Liver (tissue), 9 donors: ENCODE data around the gene FGFR3. TPM values are rescaled to one million over a fixed set of nuclear protein-coding genes. Genes with fewer than 3 reads are reported as not detected.

Experiments
- DNase-seq: peaks from one replicate; pipeline ENCODE4 v3.0.0-alpha.2; 2017; ENCODE audit warnings: low spot score
- H3K27ac ChIP-seq, 2 donors: one replicate each; pipeline ENCODE4 v1.7.0; 2013; ENCODE audit warnings: inconsistent platforms in 2 of 2, low read length in 2 of 2, control low read depth in 1 of 2, low read depth in 1 of 2, mild to moderate bottlenecking in 1 of 2
- H3K27me3 ChIP-seq, 4 donors: one replicate each; pipeline versions ENCODE4 v1.6.1 to v1.7.0; 2013; ENCODE audit warnings: low read length in 3 of 4, inconsistent platforms in 1 of 4, mild to moderate bottlenecking in 1 of 4, moderate library complexity in 1 of 4; ENCODE audit not compliant: control insufficient read depth in 4 of 4, insufficient read depth in 4 of 4
- H3K36me3 ChIP-seq, 4 donors: one replicate each; pipeline versions ENCODE4 v1.6.1 to v1.7.0; 2013; ENCODE audit warnings: low read length in 3 of 4, mild to moderate bottlenecking in 3 of 4, low read depth in 1 of 4, moderate library complexity in 1 of 4; ENCODE audit not compliant: control insufficient read depth in 4 of 4, insufficient read depth in 3 of 4
- H3K4me1 ChIP-seq, 4 donors: one replicate each; pipeline versions ENCODE4 v1.6.1 to v1.7.0; 2013; ENCODE audit warnings: low read length in 3 of 4, mild to moderate bottlenecking in 3 of 4, moderate library complexity in 1 of 4; ENCODE audit not compliant: control insufficient read depth in 4 of 4, insufficient read depth in 4 of 4
- H3K4me3 ChIP-seq, 3 donors: one replicate each; pipeline versions ENCODE4 v1.6.1 to v1.7.0; 2013; ENCODE audit warnings: low read length in 3 of 3, control low read depth in 1 of 3, low read depth in 1 of 3, mild to moderate bottlenecking in 1 of 3
- H3K9ac ChIP-seq, 2 donors: one replicate each; pipeline ENCODE4 v1.7.0; 2013; ENCODE audit warnings: low read length in 2 of 2, mild to moderate bottlenecking in 2 of 2, moderate library complexity in 2 of 2, control low read depth in 1 of 2, low read depth in 1 of 2
- H3K9me3 ChIP-seq, 4 donors: one replicate each; pipeline versions ENCODE4 v1.6.1 to v1.7.0; 2013; ENCODE audit warnings: low read length in 3 of 4; ENCODE audit not compliant: control insufficient read depth in 4 of 4
- EGR1 ChIP-seq, 2 donors: IDR thresholded peaks; 2 replicates each; pipeline ENCODE4 v1.6.1; 2016 to 2018; ENCODE audit warnings: antibody characterized with exemption in 2 of 2, low read depth in 2 of 2
- FOXA1 ChIP-seq: IDR thresholded peaks from 2 replicates; pipeline ENCODE4 v1.6.1; 2016; ENCODE audit warnings: antibody characterized with exemption
- FOXA2 ChIP-seq: IDR thresholded peaks from 2 replicates; pipeline ENCODE4 v1.6.1; 2016; ENCODE audit warnings: antibody characterized with exemption
- HNF4A ChIP-seq, 2 donors: conservative IDR thresholded peaks; 2 replicates each; pipeline ENCODE4 v1.6.1; 2016; ENCODE audit warnings: antibody characterized with exemption in 2 of 2, mild to moderate bottlenecking in 2 of 2
- HNF4G ChIP-seq: IDR thresholded peaks from 2 replicates; pipeline ENCODE4 v1.6.1; 2016; ENCODE audit warnings: antibody characterized with exemption
- JUND ChIP-seq, 2 donors: IDR thresholded peaks; 2 replicates each; pipeline ENCODE4 v1.6.1; 2016; ENCODE audit warnings: antibody characterized with exemption in 2 of 2
- RAD21 ChIP-seq, 2 donors: IDR thresholded peaks; 2 replicates each; pipeline ENCODE4 v1.6.1; 2016; ENCODE audit warnings: antibody characterized with exemption in 2 of 2, mild to moderate bottlenecking in 2 of 2
- RXRA ChIP-seq, 2 donors: IDR thresholded peaks; 2 replicates each; pipeline ENCODE4 v1.6.1; 2017 to 2018; ENCODE audit warnings: antibody characterized with exemption in 2 of 2, mild to moderate bottlenecking in 1 of 2
- SP1 ChIP-seq: IDR thresholded peaks from 2 replicates; pipeline ENCODE4 v1.6.1; 2018; ENCODE audit warnings: antibody characterized with exemption, mild to moderate bottlenecking
- YY1 ChIP-seq: IDR thresholded peaks from 2 replicates; pipeline ENCODE4 v1.6.1; 2016; ENCODE audit warnings: antibody characterized with exemption, mild to moderate bottlenecking
- WGBS: extraction: QIAGEN DNeasy Blood & Tissue Kit; methylation state at CpG from one replicate; pipeline ENCODE4 v1.1.7; 2013; 5-methylcytosine and 5-hydroxymethylcytosine counted together
- polyA plus RNA-seq, 2 donors: library from polyadenylated mRNA; stranded (reverse) in 1 of 2; unstranded in 1 of 2; fragments of 200-250 nt in 1 of 2; fragments of >200 nt in 1 of 2; fragmentation: Nextera tagmentation in 1 of 2; extraction: Ambion mirVana in 1 of 2; gene quantifications; one replicate each; pipeline versions ENCODE4 v1.2.1 to v1.2.3, GENCODE V29; 2013 to 2015
- total RNA-seq, 2 donors: library from RNA; depleted of rRNA; stranded (reverse); fragments of >200 nt; gene quantifications; one replicate each; pipeline ENCODE4 v1.2.3, GENCODE V29; 2014
- TF ChIP-seq, protein P1 (sequence below): IDR thresholded peaks from 2 replicates; pipeline ENCODE4 v1.6.1; 2016; ENCODE audit warnings: antibody characterized with exemption
- TF ChIP-seq, protein P2 (sequence below): IDR thresholded peaks from 2 replicates; pipeline ENCODE4 v1.6.1; 2016; ENCODE audit warnings: antibody characterized with exemption, mild to moderate bottlenecking
- TF ChIP-seq, protein P3 (sequence below): IDR thresholded peaks from 2 replicates; pipeline ENCODE4 v1.6.1; 2016; ENCODE audit warnings: antibody characterized with exemption
- donor health status: healthy.
- donor health status: healthy.
- donor health status: healthy.
- donor health status: healthy.
- donor health status: healthy.

FGFR3 gene
- total and polyA plus RNA-seq, 4 donors, result 5.6 to 40.0 (median 29.1) TPM

DNA sequence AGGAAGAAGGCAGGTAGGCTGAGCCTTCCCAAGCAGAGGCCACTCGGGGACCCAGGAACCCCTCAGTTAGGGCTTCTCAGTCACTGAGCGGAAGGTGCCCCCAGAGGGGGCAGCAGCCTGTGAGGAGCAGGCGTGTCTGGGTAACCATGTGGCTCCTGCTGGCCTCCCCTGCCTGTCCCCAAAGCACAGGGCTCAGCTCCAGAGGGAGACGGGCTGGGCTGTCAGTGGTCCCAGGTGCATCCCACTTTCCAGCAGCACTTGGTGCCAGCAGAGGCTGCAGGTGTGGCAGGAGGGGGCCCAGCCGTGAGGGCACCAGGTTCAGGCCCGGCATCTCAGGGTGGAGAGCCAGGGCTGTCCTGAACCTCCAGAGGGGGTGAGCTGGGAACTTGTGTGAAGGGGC, 49.1 kb upstream of the FGFR3 start:
- Histone ChIP-seq H3K4me1 (peaks cover 11 to 30% (median 19%) of the 10 kb centered on the region in 4 donors), H3K36me3 (peaks cover 0 to 3% (median 1%) of the 10 kb centered on the region in 4 donors), H3K27me3 (no peaks in the 10 kb centered on the region), H3K4me3 (no peak overlapping the region), H3K9me3 (no peaks in the 10 kb centered on the region), H3K9ac (no peak overlapping the region), H3K27ac (peak overlapping the region in 1 of 2 donors; percentile 71)
- DNase-seq, result no peak
- WGBS, result 87% methylated on average over 6 of the region's 6 CpGs
- no peak for TF ChIP-seq YY1

DNA sequence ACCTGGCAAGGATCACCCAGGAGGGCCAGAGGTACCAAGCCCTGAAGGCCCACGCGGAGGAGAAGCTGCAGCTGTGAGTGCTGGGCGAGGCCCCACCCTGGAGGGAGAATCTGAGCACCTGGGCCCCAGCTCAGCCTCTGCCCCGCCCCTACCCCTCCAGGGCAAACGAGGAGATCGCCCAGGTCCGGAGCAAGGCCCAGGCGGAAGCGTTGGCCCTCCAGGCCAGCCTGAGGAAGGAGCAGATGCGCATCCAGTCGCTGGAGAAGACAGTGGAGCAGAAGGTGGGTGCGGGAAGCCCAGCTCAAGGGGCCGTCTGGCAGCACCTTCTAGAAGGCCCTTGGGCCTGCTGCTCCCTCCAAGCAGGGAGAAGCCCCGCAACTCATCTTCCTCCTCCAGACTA, 48.5 kb upstream of the FGFR3 start:
- WGBS, result 83% methylated on average over 14 of the region's 14 CpGs
- DNase-seq, result no peak
- Histone ChIP-seq H3K9ac (no peak overlapping the region), H3K4me3 (no peak overlapping the region), H3K4me1 (peaks cover 11 to 30% (median 19%) of the 10 kb centered on the region in 4 donors), H3K27ac (peak overlapping the region; percentile 71 to 72), H3K9me3 (no peaks in the 10 kb centered on the region), H3K27me3 (no peaks in the 10 kb centered on the region), H3K36me3 (peaks cover 0 to 2% (median 0%) of the 10 kb centered on the region in 4 donors)
- TF ChIP-seq FOXA1, result no peak
- no peak for TF ChIP-seq YY1
- TF ChIP-seq RXRA (IDR thresholded peaks at IDR 0.05), result no peak
- TF ChIP-seq, protein P1, sequence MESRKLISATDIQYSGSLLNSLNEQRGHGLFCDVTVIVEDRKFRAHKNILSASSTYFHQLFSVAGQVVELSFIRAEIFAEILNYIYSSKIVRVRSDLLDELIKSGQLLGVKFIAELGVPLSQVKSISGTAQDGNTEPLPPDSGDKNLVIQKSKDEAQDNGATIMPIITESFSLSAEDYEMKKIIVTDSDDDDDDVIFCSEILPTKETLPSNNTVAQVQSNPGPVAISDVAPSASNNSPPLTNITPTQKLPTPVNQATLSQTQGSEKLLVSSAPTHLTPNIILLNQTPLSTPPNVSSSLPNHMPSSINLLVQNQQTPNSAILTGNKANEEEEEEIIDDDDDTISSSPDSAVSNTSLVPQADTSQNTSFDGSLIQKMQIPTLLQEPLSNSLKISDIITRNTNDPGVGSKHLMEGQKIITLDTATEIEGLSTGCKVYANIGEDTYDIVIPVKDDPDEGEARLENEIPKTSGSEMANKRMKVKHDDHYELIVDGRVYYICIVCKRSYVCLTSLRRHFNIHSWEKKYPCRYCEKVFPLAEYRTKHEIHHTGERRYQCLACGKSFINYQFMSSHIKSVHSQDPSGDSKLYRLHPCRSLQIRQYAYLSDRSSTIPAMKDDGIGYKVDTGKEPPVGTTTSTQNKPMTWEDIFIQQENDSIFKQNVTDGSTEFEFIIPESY, result no peak

DNA sequence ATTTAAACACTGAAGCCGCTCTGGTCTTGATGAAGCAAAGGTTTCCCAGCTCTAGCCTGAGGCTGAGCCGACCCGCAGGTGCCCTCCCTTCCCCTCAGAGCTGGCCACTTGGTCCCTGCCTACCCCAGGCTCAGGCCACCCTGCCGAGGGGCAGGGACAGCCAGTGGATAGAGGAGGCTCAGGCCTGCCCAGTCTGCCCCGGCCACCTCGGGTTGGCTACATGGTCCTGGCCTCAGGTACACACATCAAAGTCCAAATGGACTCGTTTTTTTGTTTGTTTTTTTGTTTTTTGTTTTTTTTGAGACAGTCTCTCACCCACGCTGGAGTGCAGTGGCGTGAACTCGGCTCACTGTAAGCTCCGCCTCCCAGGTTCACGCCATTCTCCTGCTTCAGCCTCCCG, 47.9 kb upstream of the FGFR3 start:
- DNase-seq, result no peak
- Histone ChIP-seq H3K27ac (peak overlapping the region; percentile 71 to 72), H3K4me3 (no peak overlapping the region), H3K4me1 (peaks cover 11 to 30% (median 19%) of the 10 kb centered on the region in 4 donors), H3K36me3 (peaks cover 0 to 2% (median 0%) of the 10 kb centered on the region in 4 donors), H3K27me3 (no peaks in the 10 kb centered on the region), H3K9ac (peak overlapping the region in 1 of 2 donors; percentile 58), H3K9me3 (no peaks in the 10 kb centered on the region)
- WGBS, result 38% methylated on average over 13 of the region's 13 CpGs
- peak; percentile 67 for TF ChIP-seq YY1
- TF ChIP-seq, protein P1, result no peak
- TF ChIP-seq, protein P2, sequence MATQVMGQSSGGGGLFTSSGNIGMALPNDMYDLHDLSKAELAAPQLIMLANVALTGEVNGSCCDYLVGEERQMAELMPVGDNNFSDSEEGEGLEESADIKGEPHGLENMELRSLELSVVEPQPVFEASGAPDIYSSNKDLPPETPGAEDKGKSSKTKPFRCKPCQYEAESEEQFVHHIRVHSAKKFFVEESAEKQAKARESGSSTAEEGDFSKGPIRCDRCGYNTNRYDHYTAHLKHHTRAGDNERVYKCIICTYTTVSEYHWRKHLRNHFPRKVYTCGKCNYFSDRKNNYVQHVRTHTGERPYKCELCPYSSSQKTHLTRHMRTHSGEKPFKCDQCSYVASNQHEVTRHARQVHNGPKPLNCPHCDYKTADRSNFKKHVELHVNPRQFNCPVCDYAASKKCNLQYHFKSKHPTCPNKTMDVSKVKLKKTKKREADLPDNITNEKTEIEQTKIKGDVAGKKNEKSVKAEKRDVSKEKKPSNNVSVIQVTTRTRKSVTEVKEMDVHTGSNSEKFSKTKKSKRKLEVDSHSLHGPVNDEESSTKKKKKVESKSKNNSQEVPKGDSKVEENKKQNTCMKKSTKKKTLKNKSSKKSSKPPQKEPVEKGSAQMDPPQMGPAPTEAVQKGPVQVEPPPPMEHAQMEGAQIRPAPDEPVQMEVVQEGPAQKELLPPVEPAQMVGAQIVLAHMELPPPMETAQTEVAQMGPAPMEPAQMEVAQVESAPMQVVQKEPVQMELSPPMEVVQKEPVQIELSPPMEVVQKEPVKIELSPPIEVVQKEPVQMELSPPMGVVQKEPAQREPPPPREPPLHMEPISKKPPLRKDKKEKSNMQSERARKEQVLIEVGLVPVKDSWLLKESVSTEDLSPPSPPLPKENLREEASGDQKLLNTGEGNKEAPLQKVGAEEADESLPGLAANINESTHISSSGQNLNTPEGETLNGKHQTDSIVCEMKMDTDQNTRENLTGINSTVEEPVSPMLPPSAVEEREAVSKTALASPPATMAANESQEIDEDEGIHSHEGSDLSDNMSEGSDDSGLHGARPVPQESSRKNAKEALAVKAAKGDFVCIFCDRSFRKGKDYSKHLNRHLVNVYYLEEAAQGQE, result peak; percentile 85
- TF ChIP-seq SP1, result peak; percentile 92
- TF ChIP-seq, protein P3, sequence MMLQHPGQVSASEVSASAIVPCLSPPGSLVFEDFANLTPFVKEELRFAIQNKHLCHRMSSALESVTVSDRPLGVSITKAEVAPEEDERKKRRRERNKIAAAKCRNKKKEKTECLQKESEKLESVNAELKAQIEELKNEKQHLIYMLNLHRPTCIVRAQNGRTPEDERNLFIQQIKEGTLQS, result no peak
- peak; percentile 76 to 86 for TF ChIP-seq RXRA (IDR thresholded peaks at IDR 0.05)
- peak in 1 of 2 donors; percentile 63 for TF ChIP-seq EGR1 (IDR thresholded peaks at IDR 0.05; ENCODE audit: low read depth in 2 of 2)
- TF ChIP-seq FOXA1, result peak; percentile 20
- TF ChIP-seq HNF4A (conservative IDR thresholded peaks at IDR 0.05), result peak; percentile 96 to 98
- no peak for TF ChIP-seq JUND (IDR thresholded peaks at IDR 0.05)
- TF ChIP-seq RAD21 (IDR thresholded peaks at IDR 0.05), result no peak
- TF ChIP-seq FOXA2, result peak; percentile 30
- peak; percentile 86 for TF ChIP-seq HNF4G
